KMS-11 (cell line): Measurements from ENCODE around the gene LEFTY1.

Source experiments
- H2AFZ ChIP-seq: fragments of 200-600 bp; sonication (generic); 2 replicates; pipeline ENCODE4 v1.6.1; 2016; ENCODE audit warnings: antibody characterized with exemption, mixed run types, low read depth
- H3K27ac ChIP-seq: fragments of 200-600 bp; sonication (generic); 2 replicates; pipeline ENCODE4 v1.6.1; 2016; ENCODE audit warnings: mild to moderate bottlenecking, mixed run types
- H3K27me3 ChIP-seq: fragments of 200-600 bp; sonication (generic); 2 replicates; pipeline ENCODE4 v1.6.1; 2017; ENCODE audit warnings: mild to moderate bottlenecking, low read depth, mixed run types, moderate library complexity; ENCODE audit not compliant: insufficient read depth
- H3K36me3 ChIP-seq: fragments of 200-600 bp; sonication (generic); 2 replicates; pipeline ENCODE4 v1.6.1; 2017; ENCODE audit warnings: mild to moderate bottlenecking, mixed run types; ENCODE audit not compliant: insufficient read depth
- H3K4me1 ChIP-seq: fragments of 200-600 bp; sonication (generic); 2 replicates; pipeline ENCODE4 v1.6.1; 2016; ENCODE audit warnings: mild to moderate bottlenecking, low read depth, mixed run types; ENCODE audit not compliant: poor library complexity, severe bottlenecking
- H3K4me2 ChIP-seq: fragments of 200-600 bp; sonication (generic); 2 replicates; pipeline ENCODE4 v1.7.0; 2016; ENCODE audit warnings: mild to moderate bottlenecking, mixed run types
- H3K4me3 ChIP-seq: fragments of 200-600 bp; sonication (generic); IDR thresholded peaks from 2 replicates; pipeline ENCODE4 v1.6.1; 2017; ENCODE audit warnings: low read depth, low read length, mixed read lengths; ENCODE audit not compliant: insufficient read depth
- H3K79me2 ChIP-seq: fragments of 200-600 bp; sonication (generic); 2 replicates; pipeline ENCODE4 v1.6.1; 2016; ENCODE audit warnings: low read depth, mixed run types; ENCODE audit not compliant: insufficient read depth
- H3K9ac ChIP-seq: fragments of 200-600 bp; sonication (generic); 2 replicates; pipeline ENCODE4 v1.6.1; 2016; ENCODE audit warnings: mild to moderate bottlenecking, mixed run types
- H4K20me1 ChIP-seq: fragments of 200-600 bp; sonication (generic); 2 replicates; pipeline ENCODE4 v1.6.1; 2016; ENCODE audit warnings: mild to moderate bottlenecking, mixed run types; ENCODE audit not compliant: insufficient read depth
- CTCF ChIP-seq: fragments of 200-600 bp; sonication (generic); conservative IDR thresholded peaks from 2 replicates; pipeline ENCODE4 v1.6.1; 2017; ENCODE audit warnings: low read depth, mild to moderate bottlenecking, antibody characterized with exemption, low read length, moderate library complexity, mixed read lengths

The LEFTY1 gene

GRCh38 chr1:225880222-225880588 lies 8.7 kb downstream of the LEFTY1 start:
- peaks cover 70% of the 10 kb centered on the region for H3K4me1 ChIP-seq

DNA sequence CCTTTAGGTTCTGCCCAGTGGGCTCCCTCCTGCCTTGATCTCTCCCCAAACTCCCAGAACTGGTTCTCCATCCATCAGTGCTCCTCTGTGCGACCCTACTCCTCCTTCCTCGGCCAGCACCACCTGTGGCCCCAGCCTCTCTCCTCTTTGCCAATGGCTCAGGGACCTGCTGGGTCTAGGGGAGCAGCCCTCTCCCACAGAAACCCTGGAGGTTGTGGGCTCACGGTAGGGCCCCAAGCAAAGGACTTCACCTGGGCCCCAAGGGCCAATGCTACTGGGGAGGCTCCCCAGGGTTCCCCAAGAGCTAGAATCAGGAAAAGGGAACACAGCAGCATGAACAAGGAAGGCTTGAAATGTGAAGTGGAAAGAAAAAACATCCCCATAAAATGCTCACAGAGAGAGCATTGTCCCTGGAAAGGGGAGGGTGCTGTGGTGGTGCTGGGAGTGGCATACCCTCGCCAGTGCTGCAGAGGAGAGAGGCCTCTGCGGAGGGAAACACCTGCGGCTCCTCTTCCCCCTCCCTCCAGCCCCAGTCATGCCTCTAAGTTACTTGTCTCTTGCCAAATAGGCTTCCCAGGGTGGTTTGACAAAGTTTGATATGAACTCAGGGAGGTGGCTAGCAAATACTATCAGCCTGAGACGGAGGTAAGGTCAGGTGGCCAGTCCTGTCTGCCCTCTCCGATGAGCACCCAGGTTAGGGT lies 9.3 kb downstream of the LEFTY1 start:
- no peak overlapping the region for H2AFZ ChIP-seq
- peaks cover 70% of the 10 kb centered on the region for H3K4me1 ChIP-seq
- peak overlapping the region; percentile 77; the same call in 1 of the 2 replicates for H3K9ac ChIP-seq
- H3K27ac ChIP-seq = peak overlapping the region; percentile 82
- H3K4me3 ChIP-seq = no peak overlapping the region
- peaks cover 30% of the 10 kb centered on the region; the same call in 1 of the 2 replicates for H3K79me2 ChIP-seq
- H3K36me3 ChIP-seq = no peaks in the 10 kb centered on the region
- H3K27me3 ChIP-seq = no peaks in the 10 kb centered on the region
- H3K4me2 ChIP-seq = peak overlapping the region; percentile 90
- no peaks in the 10 kb centered on the region for H4K20me1 ChIP-seq
- no peak for TF ChIP-seq CTCF

More at GRCh38 chr1:225880222-225880588, 8.7 kb downstream of the LEFTY1 start:
- no peaks in the 10 kb centered on the region for H4K20me1 ChIP-seq
- no peaks in the 10 kb centered on the region for H3K36me3 ChIP-seq
- TF ChIP-seq CTCF = no peak
- H3K79me2 ChIP-seq = peaks cover 30% of the 10 kb centered on the region; the same call in 1 of the 2 replicates
- H2AFZ ChIP-seq = no peak overlapping the region
- H3K4me2 ChIP-seq = peak overlapping the region; percentile 90
- H3K9ac ChIP-seq = peak overlapping the region; percentile 77; the same call in 1 of the 2 replicates
- no peak overlapping the region for H3K4me3 ChIP-seq
- peak overlapping the region; percentile 82 for H3K27ac ChIP-seq
- H3K27me3 ChIP-seq = no peaks in the 10 kb centered on the region

GRCh38 chr1:225878282-225878681 lies 10.7 kb downstream of the LEFTY1 start:
- Histone ChIP-seq H3K4me3 (no peak overlapping the region), H3K27ac (no peak overlapping the region), H3K79me2 (peaks cover 30% of the 10 kb centered on the region; the same call in 1 of the 2 replicates), H4K20me1 (no peaks in the 10 kb centered on the region), H2AFZ (no peak overlapping the region), H3K36me3 (no peaks in the 10 kb centered on the region), H3K4me2 (peak overlapping the region; percentile 7; the same call in 1 of the 2 replicates), H3K9ac (no peak overlapping the region), H3K4me1 (peaks cover 58% of the 10 kb centered on the region), H3K27me3 (no peaks in the 10 kb centered on the region)
- no peak for TF ChIP-seq CTCF

DNA sequence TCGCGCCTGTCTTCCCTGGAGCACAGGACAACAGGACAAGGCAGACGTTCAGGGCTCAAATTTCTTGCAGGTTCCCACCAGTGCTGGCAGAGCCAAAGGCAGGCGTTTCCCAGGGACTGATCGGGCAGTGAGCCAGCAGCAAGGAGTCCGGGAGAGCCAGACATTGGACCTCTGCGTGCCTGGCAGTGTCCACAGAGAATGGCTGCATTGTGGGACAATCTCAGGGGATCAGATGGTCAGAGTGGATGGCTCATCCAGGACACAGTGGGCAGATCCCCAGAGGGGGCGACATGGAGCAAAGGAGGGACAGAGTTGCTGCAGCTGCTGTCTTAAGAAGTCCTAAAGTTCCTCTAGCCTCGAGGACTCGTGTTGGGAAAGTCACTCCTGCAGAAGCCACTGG lies 11.4 kb downstream of the LEFTY1 start:
- peaks cover 30% of the 10 kb centered on the region; the same call in 1 of the 2 replicates for H3K79me2 ChIP-seq
- no peaks in the 10 kb centered on the region for H3K36me3 ChIP-seq
- no peak overlapping the region for H3K4me2 ChIP-seq
- TF ChIP-seq CTCF = peak; percentile 59
- no peaks in the 10 kb centered on the region for H4K20me1 ChIP-seq
- no peaks in the 10 kb centered on the region for H3K27me3 ChIP-seq
- no peak overlapping the region for H3K9ac ChIP-seq
- no peak overlapping the region for H3K27ac ChIP-seq
- H3K4me3 ChIP-seq = no peak overlapping the region
- peaks cover 55% of the 10 kb centered on the region for H3K4me1 ChIP-seq
- no peak overlapping the region for H2AFZ ChIP-seq
